OCI-LY3 (cell line): ENCODE results near the gene VCL.

Source experiments
- H2AFZ ChIP-seq: fragments of 200-600, 300-600 bp; shearing (Covaris generic); 2 replicates; pipeline ENCODE4 v1.6.0; 2014; ENCODE audit warnings: antibody characterized with exemption, low read depth, low read length
- H3K27ac ChIP-seq: fragments of 200-600, 300-600 bp; sonication (generic); 2 replicates; pipeline ENCODE4 v1.5.1; 2014; ENCODE audit warnings: mild to moderate bottlenecking, low read length, moderate library complexity, mixed read lengths
- H3K27me3 ChIP-seq: fragments of 200-600, 300-600 bp; sonication (generic); 2 replicates; pipeline ENCODE4 v1.6.1; 2014; ENCODE audit warnings: low read depth, low read length, mixed read lengths
- H3K36me3 ChIP-seq: fragments of 200-600, 300-600 bp; sonication (generic); replicated peaks from 2 replicates; pipeline ENCODE3; 2014; ENCODE audit warnings: low read depth, low read length, mixed read lengths
- H3K4me1 ChIP-seq: fragments of 300-600, 200-600 bp; sonication (generic); 2 replicates; pipeline ENCODE4 v1.6.1; 2014; ENCODE audit warnings: low read length, mixed read lengths
- H3K4me2 ChIP-seq: fragments of 200-600, 300-600 bp; sonication (generic); 2 replicates; pipeline ENCODE4 v1.6.1; 2014; ENCODE audit warnings: low read length, mixed read lengths
- H3K4me3 ChIP-seq: fragments of 300-600, 200-600 bp; sonication (generic); 2 replicates; pipeline ENCODE4 v1.5.1; 2014; ENCODE audit warnings: antibody characterized with exemption, mild to moderate bottlenecking, low read length, moderate library complexity
- H3K79me2 ChIP-seq: fragments of 300-600, 200-600 bp; shearing (Covaris generic); 2 replicates; pipeline ENCODE4 v1.6.1; 2014; ENCODE audit warnings: mild to moderate bottlenecking, low read length, mixed read lengths
- H3K9ac ChIP-seq: fragments of 300-600, 200-600 bp; shearing (Covaris generic); 2 replicates; pipeline ENCODE4 v1.6.0; 2014; ENCODE audit warnings: mild to moderate bottlenecking, low read length, moderate library complexity
- H3K9me3 ChIP-seq: fragments of 200-600, 300-600 bp; shearing (Covaris generic); 2 replicates; pipeline ENCODE4 v1.6.1; 2014; ENCODE audit warnings: low read length, mixed read lengths; ENCODE audit not compliant: insufficient read depth
- H4K20me1 ChIP-seq: fragments of 200-600, 300-600 bp; sonication (generic); 2 replicates; pipeline ENCODE4 v1.6.1; 2016; ENCODE audit warnings: low read length, mixed read lengths; ENCODE audit not compliant: insufficient read depth
- CTCF ChIP-seq: fragments of 200-600, 300-600 bp; sonication (generic); IDR thresholded peaks from 2 replicates; pipeline ENCODE4 v1.5.1; 2014; ENCODE audit warnings: antibody characterized with exemption, low read length, low read depth
- EZH2phosphoT487 ChIP-seq: fragments of 200-600 bp; shearing (Covaris generic); IDR thresholded peaks from 2 replicates; pipeline ENCODE4 v1.6.1; 2018; ENCODE audit warnings: antibody characterized with exemption, mixed run types, low read depth

The VCL gene

GRCh38 chr10:74063256-74063655, 65.3 kb downstream of the VCL start:
- H4K20me1 ChIP-seq, result no peaks in the 10 kb centered on the region
- H3K9ac ChIP-seq, result no peak overlapping the region
- H3K4me2 ChIP-seq, result no peak overlapping the region
- H3K27me3 ChIP-seq, result no peaks in the 10 kb centered on the region
- TF ChIP-seq EZH2phosphoT487 (no peak), CTCF (no peak)
- H3K4me3 ChIP-seq, result no peak overlapping the region
- H3K4me1 ChIP-seq, result peaks cover 1% of the 10 kb centered on the region; the same call in 1 of the 2 replicates
- no peak overlapping the region for H3K27ac ChIP-seq
- no peak overlapping the region for H2AFZ ChIP-seq
- H3K9me3 ChIP-seq, result no peaks in the 10 kb centered on the region
- no peaks in the 10 kb centered on the region for H3K36me3 ChIP-seq
- no peaks in the 10 kb centered on the region for H3K79me2 ChIP-seq

- Histone ChIP-seq H3K27me3 (no peaks in the 10 kb centered on the region), H2AFZ (no peak overlapping the region), H3K27ac (no peak overlapping the region), H3K4me3 (no peak overlapping the region), H3K4me1 (no peaks in the 10 kb centered on the region), H4K20me1 (no peaks in the 10 kb centered on the region), H3K36me3 (no peaks in the 10 kb centered on the region), H3K4me2 (no peak overlapping the region), H3K79me2 (no peaks in the 10 kb centered on the region), H3K9ac (no peak overlapping the region), H3K9me3 (no peaks in the 10 kb centered on the region)
- TF ChIP-seq EZH2phosphoT487, result no peak
- no peak for TF ChIP-seq CTCF
These were observed 69.7 kb downstream of the VCL start for GRCh38 chr10:74067373-74068352.

- no peaks in the 10 kb centered on the region for H3K79me2 ChIP-seq
- H3K4me2 ChIP-seq, result no peak overlapping the region
These were observed 73.2 kb downstream of the VCL start for GRCh38 chr10:74071157-74071556.

More at GRCh38 chr10:74071157-74071556, 73.2 kb downstream of the VCL start:
- Histone ChIP-seq H3K4me1 (no peaks in the 10 kb centered on the region), H3K9me3 (no peaks in the 10 kb centered on the region), H2AFZ (no peak overlapping the region), H4K20me1 (no peaks in the 10 kb centered on the region), H3K9ac (no peak overlapping the region), H3K27me3 (no peaks in the 10 kb centered on the region), H3K27ac (no peak overlapping the region), H3K36me3 (no peaks in the 10 kb centered on the region), H3K4me3 (no peak overlapping the region)
- TF ChIP-seq CTCF (no peak), EZH2phosphoT487 (no peak)
